ENCODE results near the gene KCNK6. TPM values are rescaled to one million over a fixed set of nuclear protein-coding genes. Genes with fewer than 3 reads are reported as not detected.
A peak's percentile ranks its signal among the peaks of the same experiment; 100 is the strongest.

Gene KCNK6
- total RNA-seq = 1.2 and 2.3 TPM in 2 replicates
- polyA plus RNA-seq (2012) = 5.8 TPM

GRCh38 chr19:38319421-38320258 is at the start of gene KCNK6:
Gene KCNK6 (plus strand): TSS chr19:38319845. CDS start chr19:38319951, 106 bp downstream.
- peak; percentile 42 for DNase-seq (ENCODE audit: low read depth)

GRCh38 chr19:38270587-38271167 is 49.0 kb upstream of the KCNK6 start:
- DNase-seq (ENCODE audit: low read depth) = no peak

DNA sequence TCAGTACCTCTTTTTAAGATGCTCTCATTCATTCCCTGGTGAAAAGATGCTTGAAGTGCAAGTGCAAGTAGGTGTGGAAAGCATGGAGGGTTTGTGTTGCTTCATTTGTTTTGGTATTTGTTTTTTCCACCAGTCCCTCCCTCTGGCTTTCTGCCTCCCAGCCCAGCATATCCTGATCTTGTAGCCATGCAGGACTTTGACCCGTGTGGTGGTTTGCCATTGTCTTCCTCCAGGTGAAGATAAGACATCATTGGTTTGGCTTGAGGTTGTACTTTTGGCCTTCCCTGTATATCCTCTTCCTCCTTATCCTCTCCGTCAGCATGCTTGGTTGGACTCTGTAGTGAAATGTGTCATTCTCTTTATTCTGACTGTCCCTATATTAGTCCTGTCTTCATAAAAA is 46.1 kb upstream of the KCNK6 start:
- no peak for DNase-seq (ENCODE audit: low read depth)

GRCh38 chr19:38274739-38275138 is 44.9 kb upstream of the KCNK6 start:
- no peak for DNase-seq (ENCODE audit: low read depth)

DNA sequence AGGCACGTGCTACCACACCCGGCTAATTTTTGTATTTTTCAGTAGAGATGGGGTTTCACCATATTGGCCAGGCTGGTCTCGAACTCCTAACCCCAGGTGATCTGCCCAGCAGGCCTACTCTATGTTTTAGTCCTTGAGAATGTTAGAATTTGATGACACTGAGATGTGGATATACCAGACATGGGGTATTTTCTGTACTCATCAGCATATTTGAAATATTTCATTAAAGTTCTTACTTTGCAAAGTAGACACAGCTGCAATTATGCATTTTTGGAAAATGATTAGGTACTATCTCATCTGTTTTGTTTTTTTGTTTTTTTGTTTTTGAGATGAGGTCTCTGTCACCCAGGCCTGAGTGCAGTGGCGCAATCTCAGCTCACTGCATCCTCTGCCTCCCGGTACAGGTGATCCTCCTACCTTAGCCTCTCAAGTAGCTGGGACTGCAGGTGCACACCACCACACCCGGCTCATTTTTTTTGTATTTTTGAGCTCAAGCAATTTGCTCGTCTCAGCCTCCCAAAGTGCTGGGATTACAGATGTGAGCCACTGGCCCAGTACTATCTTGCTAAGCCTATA is 42.6 kb upstream of the KCNK6 start:
- DNase-seq (ENCODE audit: low read depth) = no peak

- DNase-seq (ENCODE audit: low read depth) = no peak
These were observed 42.1 kb upstream of the KCNK6 start for GRCh38 chr19:38277549-38277948.

DNA sequence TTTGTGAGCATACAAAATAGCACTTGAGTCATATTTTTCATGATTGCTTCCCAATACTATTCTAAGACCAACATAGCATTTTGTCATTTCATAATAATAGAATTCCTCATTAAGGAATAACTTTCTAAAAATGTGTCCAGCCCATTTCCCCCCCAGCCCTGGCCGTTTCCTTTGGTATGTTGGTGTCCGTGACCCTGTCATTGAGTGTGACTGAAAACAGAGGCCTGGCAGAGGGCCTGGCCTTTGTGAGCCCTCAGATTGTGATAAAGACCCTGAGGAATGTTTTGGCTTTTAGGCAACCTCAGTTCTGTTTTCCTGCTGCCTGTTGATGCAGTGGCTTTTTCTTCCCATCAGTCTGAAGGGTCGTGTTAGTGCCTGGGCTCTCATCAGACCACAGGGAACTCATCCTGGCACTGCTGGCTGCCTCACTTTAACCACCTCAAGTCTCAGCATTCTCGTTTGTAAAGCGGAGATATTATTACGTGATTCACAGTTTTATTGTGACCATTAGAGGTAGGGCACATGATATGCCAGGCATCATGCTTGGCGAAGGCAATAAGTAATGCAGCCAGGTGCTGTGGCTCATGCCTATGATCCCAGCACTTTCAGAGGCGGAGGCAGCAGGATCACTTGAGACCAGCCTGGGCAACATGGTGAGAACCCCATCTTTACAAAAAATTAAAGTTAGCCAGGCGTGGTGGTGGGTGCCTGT is 41.5 kb upstream of the KCNK6 start:
- DNase-seq (ENCODE audit: low read depth) = peak; percentile 89

DNA sequence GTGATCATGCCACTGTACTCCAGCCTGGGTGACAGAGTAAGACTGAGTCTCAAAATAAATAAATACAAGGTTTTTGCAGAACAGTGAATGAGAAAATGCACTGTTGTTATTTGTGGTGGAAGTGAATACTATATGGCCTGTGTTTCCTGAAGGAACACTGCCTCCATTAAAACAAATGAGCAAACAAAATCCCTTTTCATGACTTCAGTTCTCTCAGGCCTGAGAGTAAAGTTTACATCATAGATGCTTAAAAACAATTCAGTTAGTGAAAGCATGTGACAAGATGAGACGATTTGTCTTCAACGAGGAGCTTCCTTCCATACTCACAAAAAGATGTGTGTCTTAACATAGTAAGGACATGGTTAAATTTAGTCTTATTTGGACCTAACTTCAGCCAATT is 40.9 kb upstream of the KCNK6 start:
- DNase-seq (ENCODE audit: low read depth) = no peak

GRCh38 chr19:38280030-38280921 is 39.4 kb upstream of the KCNK6 start:
- DNase-seq (ENCODE audit: low read depth) = no peak

DNA sequence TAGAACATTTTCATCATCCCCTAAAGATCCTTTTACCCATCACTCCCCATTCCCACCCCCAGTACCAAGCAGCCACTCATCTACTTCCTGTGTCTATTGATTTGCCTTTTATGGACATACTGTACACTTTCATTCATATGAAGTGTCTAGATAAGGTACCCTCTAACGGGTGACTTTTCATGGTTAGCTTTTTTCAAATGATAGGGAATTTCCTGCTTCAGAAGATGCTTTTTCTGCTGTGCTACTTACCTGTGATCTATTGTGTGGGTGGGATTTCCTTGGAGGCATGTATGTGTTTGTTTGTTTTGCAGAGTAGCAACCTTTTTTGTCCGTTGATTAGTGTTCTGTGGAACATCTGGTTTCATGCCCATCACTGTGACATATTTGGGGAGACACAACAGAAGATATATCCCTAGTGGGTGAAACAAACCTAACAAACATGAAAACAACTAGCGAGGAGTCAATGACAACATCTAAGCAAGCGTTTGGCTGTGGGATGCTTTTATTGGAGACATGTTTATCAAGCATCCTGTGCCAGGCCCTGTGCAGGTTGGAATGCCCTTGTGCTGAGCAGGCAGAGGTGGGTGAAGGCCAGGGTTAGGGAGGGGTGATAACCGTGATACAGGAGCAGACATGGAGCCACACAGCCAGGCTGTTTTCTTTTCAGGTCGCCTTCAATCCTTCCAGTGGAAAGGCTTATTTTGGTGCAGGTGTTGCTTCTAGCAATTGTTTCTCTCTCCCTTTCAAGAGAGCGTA is 37.7 kb upstream of the KCNK6 start:
- DNase-seq (ENCODE audit: low read depth) = no peak

- no peak for DNase-seq (ENCODE audit: low read depth)
These were observed 36.4 kb upstream of the KCNK6 start for GRCh38 chr19:38283271-38283670.

- DNase-seq (ENCODE audit: low read depth) = no peak
These were observed 35.2 kb upstream of the KCNK6 start for GRCh38 chr19:38284422-38284821.

DNA sequence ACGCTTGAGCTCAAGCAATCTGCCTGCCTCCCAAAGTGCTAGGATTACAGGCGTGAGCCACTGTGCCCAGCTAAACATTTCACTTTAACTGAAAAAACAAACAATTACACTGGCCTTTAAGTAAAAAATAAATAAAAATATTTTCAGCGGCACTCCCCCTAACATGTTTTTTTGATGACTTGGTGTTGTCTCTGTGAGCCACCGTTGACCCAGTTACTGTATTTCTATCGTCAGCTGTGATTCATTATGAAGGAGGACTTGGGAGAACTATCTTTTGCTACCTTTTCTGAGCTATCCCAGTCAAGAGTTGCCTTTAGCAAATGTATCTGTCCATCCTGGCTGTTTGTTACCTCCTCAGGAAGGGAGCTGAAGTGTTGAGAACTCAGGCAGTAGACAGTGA is 34.1 kb upstream of the KCNK6 start:
- no peak for DNase-seq (ENCODE audit: low read depth)

- DNase-seq (ENCODE audit: low read depth) = no peak
These were observed 32.0 kb upstream of the KCNK6 start for GRCh38 chr19:38287604-38288003.

DNA sequence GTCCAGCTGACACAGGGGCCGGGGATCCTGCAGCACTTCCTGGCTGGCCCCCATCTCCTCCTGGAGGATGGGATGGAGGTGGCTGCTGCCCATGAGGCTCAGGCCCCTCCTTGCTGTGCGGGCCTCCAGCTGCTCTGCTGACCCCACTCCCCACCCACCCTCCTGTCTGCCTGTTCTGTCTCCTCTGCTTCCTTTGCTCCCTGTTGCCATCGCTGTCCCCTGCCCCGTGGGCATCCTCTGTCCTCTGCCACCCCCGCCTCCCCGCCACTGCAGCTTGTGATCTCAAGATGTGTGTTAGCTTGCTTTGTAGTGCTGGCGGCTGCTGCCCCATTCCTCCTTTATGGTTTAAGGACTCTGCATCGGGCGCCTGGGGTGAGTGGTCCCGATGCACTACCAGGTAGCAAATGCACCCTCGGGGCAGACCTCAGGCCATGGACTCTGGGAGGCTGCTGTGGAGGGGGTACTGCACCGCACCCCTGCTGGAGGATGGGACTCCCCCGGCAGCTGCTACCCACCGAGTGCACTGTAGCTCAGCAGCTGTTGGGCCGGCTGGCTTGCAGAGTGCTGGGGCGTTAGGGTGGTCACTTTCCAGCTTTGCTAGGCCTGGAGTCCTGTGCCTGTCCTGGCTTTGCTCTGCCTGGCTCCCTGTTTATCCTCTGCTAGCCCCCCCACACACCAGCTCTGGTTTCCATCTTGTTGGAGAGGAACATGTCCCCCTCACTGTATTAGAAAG is 31.4 kb upstream of the KCNK6 start:
- DNase-seq (ENCODE audit: low read depth) = peak; percentile 68

DNA sequence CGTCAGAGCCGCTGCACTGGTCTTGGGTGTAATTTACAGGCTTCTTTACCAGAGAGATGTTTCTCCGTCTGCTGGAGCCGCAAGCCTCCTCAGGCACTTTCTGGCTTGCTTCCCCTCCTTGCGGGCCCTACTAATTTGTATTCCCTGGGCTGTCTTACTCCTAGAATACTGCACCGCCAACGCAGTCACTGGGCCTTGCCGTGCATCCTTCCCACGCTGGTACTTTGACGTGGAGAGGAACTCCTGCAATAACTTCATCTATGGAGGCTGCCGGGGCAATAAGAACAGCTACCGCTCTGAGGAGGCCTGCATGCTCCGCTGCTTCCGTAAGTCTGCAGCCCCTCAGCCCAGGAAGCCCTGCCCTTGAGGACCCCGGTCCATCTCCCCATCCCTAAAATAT is 29.7 kb upstream of the KCNK6 start:
- DNase-seq (ENCODE audit: low read depth) = no peak

DNA sequence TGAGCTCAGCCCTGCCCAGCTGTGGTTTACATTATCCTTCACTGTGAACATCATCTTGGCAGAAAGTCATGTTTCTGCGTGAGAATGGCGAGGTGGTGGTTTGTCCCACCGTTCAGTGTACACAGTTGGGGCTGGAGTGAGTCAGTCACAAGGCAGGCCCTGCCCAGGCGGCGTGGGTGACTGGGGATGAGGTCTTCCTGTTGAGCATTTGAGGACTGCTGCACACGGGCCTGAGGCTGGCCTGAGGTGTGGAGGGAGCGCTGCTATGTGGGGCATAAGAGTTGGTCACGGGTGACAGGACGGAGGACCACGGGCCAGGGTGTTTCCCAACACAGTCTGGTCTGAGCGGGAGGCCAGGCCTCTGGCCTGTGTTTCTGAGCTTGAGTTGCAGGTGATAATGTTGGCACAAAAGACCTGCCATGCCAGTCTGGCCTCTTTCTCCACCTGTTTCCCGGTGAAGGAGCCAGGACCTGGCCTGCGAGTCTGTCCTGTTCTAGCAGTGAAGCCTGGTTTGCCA is 29.0 kb upstream of the KCNK6 start:
- DNase-seq (ENCODE audit: low read depth) = peak; percentile 92

DNA sequence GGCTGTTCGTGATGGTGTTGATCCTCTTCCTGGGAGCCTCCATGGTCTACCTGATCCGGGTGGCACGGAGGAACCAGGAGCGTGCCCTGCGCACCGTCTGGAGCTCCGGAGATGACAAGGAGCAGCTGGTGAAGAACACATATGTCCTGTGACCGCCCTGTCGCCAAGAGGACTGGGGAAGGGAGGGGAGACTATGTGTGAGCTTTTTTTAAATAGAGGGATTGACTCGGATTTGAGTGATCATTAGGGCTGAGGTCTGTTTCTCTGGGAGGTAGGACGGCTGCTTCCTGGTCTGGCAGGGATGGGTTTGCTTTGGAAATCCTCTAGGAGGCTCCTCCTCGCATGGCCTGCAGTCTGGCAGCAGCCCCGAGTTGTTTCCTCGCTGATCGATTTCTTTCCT is 27.8 kb upstream of the KCNK6 start:
- DNase-seq (ENCODE audit: low read depth) = no peak

DNA sequence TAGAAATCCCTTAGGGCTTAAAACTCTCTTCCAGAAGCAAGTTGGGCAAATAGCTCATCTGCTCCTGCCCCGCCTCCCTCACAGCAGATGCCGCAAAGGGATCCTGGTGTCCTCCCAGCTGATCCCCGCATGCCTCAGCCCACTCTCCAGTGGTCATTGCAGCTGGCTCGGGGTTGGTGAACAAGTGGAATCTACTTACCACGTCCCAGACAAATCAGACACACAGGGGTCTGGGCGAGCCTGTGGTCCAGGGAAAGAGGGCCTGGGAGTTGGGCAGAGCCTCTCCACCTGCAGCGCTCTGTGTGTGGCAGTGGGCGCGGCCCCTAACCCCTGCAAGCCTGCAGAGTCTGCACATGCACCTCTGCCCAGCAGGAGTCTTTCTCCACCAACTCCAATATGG is 26.4 kb upstream of the KCNK6 start:
- DNase-seq (ENCODE audit: low read depth) = peak; percentile 90

Measured in myocyte (in vitro differentiated cells).